PC-9 (cell line): ENCODE results near the gene PCDHGA1.

Experiments used
- EZH2 ChIP-seq: fragments of 200-600 bp; sonication (generic); IDR thresholded peaks from 2 replicates; pipeline ENCODE4 v1.8.0; 2017; ENCODE audit warnings: antibody characterized with exemption, low read depth
- TF ChIP-seq, protein P1 (sequence below): fragments of 200-600 bp; sonication (generic); conservative IDR thresholded peaks from 2 replicates; pipeline ENCODE4 v1.6.1; 2017; ENCODE audit warnings: mixed run types, antibody characterized with exemption, mild to moderate bottlenecking, moderate library complexity

DNA sequence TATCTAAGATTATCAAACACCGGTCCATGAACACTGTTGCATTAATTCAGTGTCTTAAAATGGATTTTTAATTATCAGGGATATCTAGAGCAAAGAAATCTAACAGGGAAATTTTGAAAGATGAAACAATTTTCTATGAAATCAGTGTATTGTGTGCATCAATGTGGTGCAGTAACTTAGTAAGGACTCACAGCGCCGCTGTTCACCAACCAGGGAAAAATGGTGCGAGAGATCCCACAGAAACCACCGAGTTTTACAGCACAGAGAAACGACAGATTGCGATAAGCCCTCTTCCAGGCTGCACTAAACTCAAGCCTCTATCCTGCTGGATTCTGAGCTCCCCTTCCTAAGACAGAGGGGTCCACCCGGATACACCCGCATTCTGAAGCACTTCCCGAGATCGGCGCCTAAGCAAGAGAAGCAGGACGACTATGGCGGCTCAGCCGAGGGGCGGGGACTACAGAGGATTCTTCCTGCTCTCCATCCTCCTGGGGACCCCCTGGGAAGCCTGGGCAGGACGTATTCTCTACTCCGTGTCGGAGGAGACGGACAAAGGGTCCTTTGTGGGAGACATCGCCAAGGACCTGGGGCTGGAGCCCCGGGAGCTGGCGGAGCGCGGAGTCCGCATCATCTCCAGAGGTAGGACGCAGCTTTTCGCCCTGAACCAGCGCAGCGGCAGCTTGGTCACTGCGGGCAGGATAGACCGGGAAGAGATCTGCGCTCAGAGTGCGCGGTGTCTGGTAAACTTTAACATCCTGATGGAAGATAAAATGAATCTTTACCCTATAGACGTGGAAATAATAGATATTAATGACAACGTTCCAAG is 52.4 kb downstream of the PCDHGA1 start, which contains the start of gene PCDHGA7:
- TF ChIP-seq, protein P1, sequence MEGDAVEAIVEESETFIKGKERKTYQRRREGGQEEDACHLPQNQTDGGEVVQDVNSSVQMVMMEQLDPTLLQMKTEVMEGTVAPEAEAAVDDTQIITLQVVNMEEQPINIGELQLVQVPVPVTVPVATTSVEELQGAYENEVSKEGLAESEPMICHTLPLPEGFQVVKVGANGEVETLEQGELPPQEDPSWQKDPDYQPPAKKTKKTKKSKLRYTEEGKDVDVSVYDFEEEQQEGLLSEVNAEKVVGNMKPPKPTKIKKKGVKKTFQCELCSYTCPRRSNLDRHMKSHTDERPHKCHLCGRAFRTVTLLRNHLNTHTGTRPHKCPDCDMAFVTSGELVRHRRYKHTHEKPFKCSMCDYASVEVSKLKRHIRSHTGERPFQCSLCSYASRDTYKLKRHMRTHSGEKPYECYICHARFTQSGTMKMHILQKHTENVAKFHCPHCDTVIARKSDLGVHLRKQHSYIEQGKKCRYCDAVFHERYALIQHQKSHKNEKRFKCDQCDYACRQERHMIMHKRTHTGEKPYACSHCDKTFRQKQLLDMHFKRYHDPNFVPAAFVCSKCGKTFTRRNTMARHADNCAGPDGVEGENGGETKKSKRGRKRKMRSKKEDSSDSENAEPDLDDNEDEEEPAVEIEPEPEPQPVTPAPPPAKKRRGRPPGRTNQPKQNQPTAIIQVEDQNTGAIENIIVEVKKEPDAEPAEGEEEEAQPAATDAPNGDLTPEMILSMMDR = no peak
- no peak for TF ChIP-seq EZH2
